Measurements from ENCODE around the gene CUX1.

DNA sequence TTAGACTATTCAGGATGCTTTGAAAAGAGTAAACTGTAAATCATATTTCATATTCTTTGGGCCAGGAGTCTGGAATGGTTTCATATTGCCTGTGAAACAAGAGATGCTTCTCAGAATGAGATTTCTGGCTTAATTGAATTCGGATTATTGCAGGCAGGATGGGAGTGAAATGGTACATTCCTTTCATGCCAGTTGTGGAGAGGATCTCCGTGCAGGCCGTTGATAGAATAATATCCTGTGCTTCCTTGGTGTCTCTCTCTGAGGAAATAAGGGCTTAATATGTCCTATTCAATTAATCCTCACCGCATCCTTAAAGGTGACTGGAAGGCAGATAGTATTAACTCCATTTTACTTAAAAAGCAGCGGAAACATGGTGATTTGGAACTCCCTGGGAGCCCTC lies 56.6 kb downstream of the CUX1 start:
- TF ChIP-seq, protein P1, sequence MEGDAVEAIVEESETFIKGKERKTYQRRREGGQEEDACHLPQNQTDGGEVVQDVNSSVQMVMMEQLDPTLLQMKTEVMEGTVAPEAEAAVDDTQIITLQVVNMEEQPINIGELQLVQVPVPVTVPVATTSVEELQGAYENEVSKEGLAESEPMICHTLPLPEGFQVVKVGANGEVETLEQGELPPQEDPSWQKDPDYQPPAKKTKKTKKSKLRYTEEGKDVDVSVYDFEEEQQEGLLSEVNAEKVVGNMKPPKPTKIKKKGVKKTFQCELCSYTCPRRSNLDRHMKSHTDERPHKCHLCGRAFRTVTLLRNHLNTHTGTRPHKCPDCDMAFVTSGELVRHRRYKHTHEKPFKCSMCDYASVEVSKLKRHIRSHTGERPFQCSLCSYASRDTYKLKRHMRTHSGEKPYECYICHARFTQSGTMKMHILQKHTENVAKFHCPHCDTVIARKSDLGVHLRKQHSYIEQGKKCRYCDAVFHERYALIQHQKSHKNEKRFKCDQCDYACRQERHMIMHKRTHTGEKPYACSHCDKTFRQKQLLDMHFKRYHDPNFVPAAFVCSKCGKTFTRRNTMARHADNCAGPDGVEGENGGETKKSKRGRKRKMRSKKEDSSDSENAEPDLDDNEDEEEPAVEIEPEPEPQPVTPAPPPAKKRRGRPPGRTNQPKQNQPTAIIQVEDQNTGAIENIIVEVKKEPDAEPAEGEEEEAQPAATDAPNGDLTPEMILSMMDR (IDR thresholded peaks at IDR 0.05), result no peak
- TF ChIP-seq EZH2phosphoT487 (IDR thresholded peaks at IDR 0.05), result no peak

All from neural progenitor cell (in vitro differentiated cells).